GM23338 (cell line): ENCODE measurements around the gene ATP10A.

ENCODE experiments used
- EZH2 ChIP-seq: fragments of 200-600 bp; sonication (generic); IDR thresholded peaks from one replicate; pipeline ENCODE4 v1.8.0; 2017; ENCODE audit warnings: antibody characterized with exemption, mild to moderate bottlenecking, low read depth; ENCODE audit not compliant: unreplicated experiment
- EZH2phosphoT487 ChIP-seq: fragments of 200-600 bp; sonication (generic); IDR thresholded peaks from one replicate; pipeline ENCODE4 v1.8.1; 2018; ENCODE audit warnings: antibody characterized with exemption; ENCODE audit not compliant: unreplicated experiment
- REST ChIP-seq: IDR thresholded peaks from one replicate; pipeline ENCODE4 v1.6.1; 2018; ENCODE audit warnings: antibody characterized with exemption; ENCODE audit not compliant: unreplicated experiment
- TF ChIP-seq, protein P1 (sequence below), 2 experiments: fragments of 200-600 bp in 1 of 2; sonication (generic) in 1 of 2; conservative IDR thresholded peaks; 2 replicates each; pipeline versions ENCODE4 v1.5.1 to v1.6.1; 2016 to 2017; ENCODE audit warnings: antibody characterized with exemption in 2 of 2, low read depth in 2 of 2, mild to moderate bottlenecking in 2 of 2, moderate library complexity in 1 of 2

- TF ChIP-seq, protein P1, sequence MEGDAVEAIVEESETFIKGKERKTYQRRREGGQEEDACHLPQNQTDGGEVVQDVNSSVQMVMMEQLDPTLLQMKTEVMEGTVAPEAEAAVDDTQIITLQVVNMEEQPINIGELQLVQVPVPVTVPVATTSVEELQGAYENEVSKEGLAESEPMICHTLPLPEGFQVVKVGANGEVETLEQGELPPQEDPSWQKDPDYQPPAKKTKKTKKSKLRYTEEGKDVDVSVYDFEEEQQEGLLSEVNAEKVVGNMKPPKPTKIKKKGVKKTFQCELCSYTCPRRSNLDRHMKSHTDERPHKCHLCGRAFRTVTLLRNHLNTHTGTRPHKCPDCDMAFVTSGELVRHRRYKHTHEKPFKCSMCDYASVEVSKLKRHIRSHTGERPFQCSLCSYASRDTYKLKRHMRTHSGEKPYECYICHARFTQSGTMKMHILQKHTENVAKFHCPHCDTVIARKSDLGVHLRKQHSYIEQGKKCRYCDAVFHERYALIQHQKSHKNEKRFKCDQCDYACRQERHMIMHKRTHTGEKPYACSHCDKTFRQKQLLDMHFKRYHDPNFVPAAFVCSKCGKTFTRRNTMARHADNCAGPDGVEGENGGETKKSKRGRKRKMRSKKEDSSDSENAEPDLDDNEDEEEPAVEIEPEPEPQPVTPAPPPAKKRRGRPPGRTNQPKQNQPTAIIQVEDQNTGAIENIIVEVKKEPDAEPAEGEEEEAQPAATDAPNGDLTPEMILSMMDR (conservative IDR thresholded peaks at IDR 0.05; ENCODE audit: low read depth in 2 of 2), result no peak
- TF ChIP-seq EZH2 (no peak), REST (no peak), EZH2phosphoT487 (no peak)
Observed at GRCh38 chr15:25731411-25731810, 131.7 kb downstream of the ATP10A start.
